Measurements from ENCODE around the gene SLC13A4.
"Not testable (repeated sequence)": the region's sequence is repeated elsewhere in the genome, so short reads cannot be mapped to it uniquely, and the experiment has no call there.

SLC13A4 gene, protein sequence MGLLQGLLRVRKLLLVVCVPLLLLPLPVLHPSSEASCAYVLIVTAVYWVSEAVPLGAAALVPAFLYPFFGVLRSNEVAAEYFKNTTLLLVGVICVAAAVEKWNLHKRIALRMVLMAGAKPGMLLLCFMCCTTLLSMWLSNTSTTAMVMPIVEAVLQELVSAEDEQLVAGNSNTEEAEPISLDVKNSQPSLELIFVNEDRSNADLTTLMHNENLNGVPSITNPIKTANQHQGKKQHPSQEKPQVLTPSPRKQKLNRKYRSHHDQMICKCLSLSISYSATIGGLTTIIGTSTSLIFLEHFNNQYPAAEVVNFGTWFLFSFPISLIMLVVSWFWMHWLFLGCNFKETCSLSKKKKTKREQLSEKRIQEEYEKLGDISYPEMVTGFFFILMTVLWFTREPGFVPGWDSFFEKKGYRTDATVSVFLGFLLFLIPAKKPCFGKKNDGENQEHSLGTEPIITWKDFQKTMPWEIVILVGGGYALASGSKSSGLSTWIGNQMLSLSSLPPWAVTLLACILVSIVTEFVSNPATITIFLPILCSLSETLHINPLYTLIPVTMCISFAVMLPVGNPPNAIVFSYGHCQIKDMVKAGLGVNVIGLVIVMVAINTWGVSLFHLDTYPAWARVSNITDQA

GRCh38 chr7:135728136-135728669 lies at the start of gene SLC13A4:
Gene SLC13A4, minus strand, starts transcription at chr7:135728186. Its CDS starts 690 bp downstream, at chr7:135727496.
- no peak for DNase-seq

GRCh38 chr7:135775915-135776314 lies 47.9 kb upstream of the SLC13A4 start:
- not testable (repeated sequence) for DNase-seq

DNA sequence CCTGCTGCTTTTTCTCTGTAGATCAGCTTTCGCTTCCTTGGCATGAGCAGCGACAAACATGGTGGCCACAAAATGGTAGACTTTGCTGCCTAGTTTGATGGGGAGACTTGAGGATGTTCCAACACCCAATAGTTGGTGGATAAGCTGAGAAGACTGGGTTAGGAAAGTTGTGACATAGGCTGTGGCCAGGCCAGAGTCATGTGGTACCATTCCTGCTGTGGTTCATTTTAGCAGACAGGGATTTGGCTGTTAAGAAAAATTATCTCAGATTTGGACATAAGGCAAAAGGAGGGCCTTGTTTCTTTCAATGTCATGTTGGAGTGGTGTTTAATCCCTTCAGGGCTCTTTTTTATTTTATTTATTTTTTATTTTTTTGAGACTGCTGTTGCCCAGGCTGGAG lies 47.2 kb upstream of the SLC13A4 start:
- no peak for DNase-seq

DNA sequence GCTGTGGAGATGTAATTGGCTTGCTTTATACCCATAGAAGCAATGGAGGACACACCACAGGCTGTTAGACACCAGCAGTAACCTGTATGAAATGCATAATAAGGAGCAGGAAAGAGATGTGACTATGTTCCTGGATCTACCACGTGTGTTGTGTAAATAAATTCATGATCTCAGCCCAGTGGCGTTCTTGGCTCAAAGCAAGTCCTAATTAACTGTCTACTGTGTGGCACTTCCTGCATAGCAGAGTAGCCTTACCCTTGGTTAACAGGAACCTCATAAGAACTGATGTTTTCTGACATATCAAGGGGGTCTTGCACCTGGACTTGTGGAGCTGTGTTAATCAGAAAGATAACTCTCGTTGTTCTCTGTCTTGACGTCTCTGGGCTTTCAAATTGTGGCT lies 46.3 kb upstream of the SLC13A4 start:
- no peak for DNase-seq

DNA sequence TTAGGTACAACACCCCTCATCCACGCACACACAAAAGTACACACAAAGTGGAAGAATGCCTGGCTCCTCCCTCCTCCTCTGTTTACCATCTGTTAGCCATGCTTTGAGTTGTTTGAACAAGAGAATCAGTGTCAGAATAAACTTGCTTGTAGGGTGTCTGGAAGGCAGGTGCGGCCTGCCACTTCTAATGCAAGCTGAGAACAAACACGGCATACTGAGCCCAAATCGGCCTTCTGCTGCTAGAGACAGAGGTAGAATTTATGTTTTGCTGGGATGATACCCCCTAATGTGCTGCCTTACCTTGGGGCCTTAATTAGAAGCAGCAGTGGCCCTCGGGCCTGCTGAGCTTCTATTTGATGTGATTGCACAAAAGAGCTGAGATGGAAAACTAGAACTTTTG lies 45.5 kb upstream of the SLC13A4 start:
- no peak for DNase-seq

DNA sequence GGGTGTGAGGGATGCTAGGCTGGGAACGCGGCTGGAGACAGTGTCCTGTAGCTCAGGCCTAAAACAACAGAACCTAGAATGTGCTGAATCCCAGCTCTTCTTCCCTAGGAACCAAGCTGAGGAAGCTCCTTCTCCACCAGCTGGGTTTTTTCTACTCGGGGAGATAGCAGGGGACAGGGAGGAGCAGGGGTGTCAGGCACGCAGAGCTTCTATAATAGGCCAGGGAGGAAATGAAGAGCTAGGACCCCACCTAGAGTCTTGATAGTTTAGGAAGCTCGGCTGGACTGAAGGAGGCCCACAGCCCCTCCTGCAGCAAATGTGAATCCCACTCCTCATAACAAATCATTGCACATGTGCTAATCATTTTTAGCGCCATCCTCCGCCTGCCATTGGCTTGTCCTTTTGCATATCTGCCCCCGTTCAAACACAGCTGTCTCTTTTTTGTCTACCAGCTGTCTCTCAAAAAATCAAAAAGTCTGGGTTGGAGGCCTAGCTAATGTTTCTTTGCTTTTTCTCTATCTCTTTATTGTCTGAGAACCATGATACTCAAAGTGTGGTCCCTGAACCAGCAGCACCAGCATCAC lies 44.7 kb upstream of the SLC13A4 start:
- DNase-seq, result no peak

DNA sequence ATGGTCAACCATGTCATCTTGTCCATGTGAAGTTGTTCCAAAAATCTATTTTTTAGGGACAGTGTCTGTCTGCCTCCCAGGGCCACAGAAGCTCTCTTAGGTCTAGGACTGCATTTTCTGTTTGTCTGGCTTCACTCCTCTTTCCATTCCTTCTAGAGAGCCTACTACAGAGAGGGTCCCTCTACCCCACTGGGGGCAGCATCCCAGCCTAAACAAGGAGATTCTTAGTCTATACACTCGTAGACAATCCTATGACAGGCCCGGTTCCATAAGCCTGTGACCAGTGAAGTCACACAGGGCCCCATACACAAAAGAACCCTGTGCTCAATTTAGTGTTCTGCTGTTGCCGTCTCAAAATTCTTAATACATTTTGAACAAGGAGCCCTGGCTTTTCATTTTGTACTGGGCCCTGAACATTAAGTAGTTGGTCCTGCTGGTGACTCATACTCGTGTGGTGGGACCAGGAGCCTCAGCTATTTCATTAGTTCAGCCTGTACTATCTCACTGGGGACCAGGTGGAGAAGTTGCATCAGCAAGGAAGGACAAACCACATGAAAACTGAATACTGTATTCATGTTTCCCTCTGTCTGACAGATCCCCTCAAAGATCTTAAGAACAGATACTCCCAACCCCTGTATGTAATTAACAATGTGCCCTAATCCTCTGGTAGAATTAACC lies 44.1 kb upstream of the SLC13A4 start:
- no peak for DNase-seq

- DNase-seq, result no peak
Observed at GRCh38 chr7:135771051-135771450, 43.1 kb upstream of the SLC13A4 start.

GRCh38 chr7:135770139-135770710 lies 42.2 kb upstream of the SLC13A4 start:
- no peak for DNase-seq

DNA sequence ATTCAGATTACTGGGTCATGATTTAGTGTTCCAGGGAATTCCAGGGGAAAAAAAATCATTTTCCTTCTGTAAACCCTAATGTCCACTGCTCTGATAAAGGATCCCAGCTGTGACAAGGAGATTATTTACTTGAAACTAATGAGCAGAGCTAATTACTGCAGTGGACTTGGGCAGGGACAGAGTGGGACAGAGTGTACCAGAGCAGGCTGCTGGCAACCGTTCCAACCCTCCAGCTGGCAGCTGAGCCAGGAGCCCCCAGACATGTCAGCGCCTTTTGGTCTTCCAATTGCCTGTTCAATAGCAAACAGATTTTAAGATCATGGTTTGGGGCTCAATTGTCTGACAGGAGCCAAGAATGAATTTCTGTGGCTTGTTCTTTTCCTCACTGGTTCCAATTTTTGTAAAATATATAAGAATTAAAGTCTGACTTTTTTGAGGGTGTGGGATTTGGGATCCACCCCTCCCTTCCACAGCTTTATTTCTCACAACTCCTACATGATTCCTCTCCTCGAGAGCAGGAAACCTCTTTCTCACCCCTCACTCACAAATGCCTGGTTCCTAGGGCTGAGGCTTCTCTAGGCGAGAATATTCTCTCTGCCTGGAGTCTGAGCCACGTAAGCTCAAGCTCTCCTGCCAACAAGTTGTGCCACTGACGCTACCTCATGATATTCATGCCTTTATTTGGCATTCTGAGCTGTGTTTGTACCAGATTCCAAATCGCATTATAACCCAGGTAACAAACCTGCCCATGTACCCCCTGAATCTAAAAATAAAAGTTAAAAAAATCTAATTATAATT lies 41.2 kb upstream of the SLC13A4 start:
- DNase-seq, result no peak

GRCh38 chr7:135768467-135768866 lies 40.5 kb upstream of the SLC13A4 start:
- DNase-seq, result no peak

DNA sequence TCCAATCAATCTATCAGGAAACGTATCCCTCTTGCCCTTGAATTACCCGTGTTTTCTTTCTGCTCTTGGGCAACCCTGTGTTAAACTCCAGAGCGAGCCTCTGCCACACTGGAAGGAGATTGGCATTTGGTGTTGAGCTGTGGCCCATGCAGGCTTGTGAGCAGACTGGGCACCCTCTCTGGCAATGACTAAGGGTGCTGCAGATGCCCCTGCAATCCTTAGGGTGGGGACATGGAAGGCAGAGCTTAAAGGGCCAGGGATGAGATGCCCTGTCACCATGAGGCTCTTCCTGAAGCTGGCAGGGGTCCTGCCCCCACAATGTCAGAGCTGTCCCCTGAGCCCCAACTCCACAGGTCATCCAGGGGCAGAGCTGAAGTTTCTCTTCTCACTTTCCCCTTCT lies 40.1 kb upstream of the SLC13A4 start:
- DNase-seq, result no peak

DNA sequence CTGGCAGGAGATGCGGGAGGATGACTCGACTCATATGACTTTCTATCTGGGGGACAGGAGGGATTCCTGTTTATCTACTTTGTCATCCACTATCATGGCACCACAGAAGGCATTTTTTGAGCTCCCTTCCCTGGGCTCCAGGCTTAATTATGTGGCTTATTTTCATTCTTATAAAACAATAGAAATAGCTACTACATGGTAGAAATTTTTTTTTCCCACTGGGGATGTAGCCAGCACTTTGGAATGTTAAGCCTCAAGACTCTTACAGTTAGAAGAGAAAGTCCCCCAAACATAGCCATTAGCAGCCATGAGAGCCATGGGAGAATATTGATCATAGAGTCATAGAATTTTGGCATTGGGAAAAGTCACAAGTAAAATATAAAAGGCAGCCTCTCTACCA lies 35.3 kb upstream of the SLC13A4 start:
- DNase-seq, result no peak

DNA sequence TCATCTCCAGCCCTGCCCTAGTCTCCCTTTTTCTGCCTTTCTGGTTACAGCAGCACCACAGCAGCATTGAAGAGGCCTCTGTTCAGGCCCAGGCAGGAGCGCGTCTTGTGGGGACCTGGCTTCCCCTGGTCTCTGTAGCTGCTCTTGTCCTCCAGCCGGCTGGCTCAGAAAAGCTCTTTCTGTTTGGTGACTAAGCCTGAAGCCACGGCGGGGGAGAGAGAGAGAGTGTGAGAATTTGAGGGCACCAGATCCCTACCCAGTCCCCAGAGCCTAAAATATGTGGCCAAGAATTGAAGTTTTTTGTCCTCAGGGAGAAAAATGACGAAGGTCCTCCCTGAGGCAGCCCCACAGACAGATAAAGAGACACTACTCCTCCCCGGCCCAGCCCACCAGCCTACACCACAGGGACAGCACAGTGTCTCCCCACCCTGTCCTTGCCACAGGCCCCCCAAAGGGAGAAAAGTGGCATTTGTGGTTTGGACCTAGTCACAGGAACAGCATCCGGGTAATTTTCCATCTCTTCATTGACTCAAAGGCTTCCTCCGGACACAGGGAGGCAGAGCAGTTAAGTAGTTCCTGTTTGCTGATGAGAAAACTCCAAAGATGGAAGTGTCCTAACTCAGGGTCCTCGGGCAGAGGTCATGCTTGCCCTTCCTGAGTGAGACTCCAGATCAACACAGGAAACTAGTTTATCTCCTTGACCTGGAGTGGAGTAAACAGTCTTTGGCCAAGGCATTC lies 33.9 kb upstream of the SLC13A4 start:
- DNase-seq, result no peak

GRCh38 chr7:135759532-135759931 lies 31.5 kb upstream of the SLC13A4 start:
- no peak for DNase-seq

GRCh38 chr7:135758531-135758932 lies 30.5 kb upstream of the SLC13A4 start:
- DNase-seq, result no peak

DNA sequence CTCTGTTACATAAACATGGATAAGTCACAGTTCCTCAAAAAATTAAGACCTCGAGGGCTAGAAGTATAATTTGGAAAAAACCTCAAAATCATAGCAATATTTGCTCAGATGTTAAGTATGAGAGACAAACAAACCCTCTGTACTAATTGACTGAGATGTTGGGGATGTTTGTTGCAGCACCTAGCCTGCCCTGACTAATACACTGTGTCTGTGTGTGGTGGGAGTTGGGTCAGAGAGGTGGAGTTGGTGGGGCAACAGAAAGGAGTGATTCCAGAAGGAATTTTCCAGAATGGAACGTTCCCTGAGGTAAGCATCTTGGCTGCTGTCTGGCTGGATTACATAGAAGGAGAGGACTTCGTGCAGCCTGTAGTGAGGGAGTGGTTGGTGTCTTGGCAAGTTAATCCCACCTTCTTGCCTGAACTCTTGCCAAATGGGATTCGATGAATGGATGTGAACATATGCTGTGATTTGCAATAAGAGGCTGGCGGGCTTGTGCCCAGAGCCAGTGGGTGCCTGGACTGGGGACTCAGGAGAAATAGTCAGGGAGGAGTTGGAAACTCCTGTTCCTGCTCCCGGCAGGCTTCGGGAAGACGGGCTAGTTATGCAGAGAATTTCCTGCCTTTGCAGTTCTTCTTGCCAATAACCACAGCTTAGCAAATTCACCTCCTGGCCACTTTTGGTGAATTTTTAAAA lies 29.9 kb upstream of the SLC13A4 start:
- DNase-seq, result no peak

DNA sequence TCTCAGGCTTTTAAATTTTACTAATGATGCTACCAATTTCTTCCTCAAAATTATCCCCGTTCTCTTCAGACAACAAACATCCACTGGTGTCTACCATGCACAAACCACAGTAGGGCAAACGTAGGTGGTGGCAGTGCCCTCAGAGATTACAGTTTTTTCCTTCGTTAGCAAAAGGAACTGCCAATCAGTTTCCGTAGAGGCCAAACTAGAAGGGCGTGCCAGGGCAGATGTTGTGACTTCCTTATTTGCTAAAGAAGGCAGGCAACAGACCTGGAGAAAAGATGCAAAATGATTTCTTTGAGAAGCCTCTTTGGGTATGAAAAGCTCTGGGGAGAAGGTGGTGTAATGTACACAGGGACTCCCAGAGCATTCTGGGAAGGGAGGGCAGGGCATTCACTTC lies 28.2 kb upstream of the SLC13A4 start:
- DNase-seq, result no peak

GRCh38 chr7:135755351-135755753 lies 27.4 kb upstream of the SLC13A4 start:
- no peak for DNase-seq

GRCh38 chr7:135753616-135754413 lies 25.8 kb upstream of the SLC13A4 start:
- DNase-seq, result no peak

Measured in NCI-H1048 (cell line).